Loucy (cell line): ENCODE data around the gene MSL1.

Experiments used
- H2AFZ ChIP-seq: fragments of 200-600 bp; sonication (generic); 2 replicates; pipeline ENCODE4 v1.6.0; 2016; ENCODE audit warnings: antibody characterized with exemption, mild to moderate bottlenecking, low read length, moderate library complexity
- H3F3A ChIP-seq: fragments of 200-600 bp; 2 replicates; pipeline ENCODE4 v1.6.0; 2016; ENCODE audit warnings: antibody characterized with exemption, low read depth, mild to moderate bottlenecking
- H3K27me3 ChIP-seq: fragments of 200-600 bp; sonication (generic); 2 replicates; pipeline ENCODE4 v1.6.1; 2014; ENCODE audit warnings: low read length, mild to moderate bottlenecking; ENCODE audit not compliant: insufficient read depth, poor library complexity, severe bottlenecking
- H3K36me3 ChIP-seq: fragments of 200-600 bp; sonication (generic); 2 replicates; pipeline ENCODE4 v1.6.1; 2016; ENCODE audit warnings: low read length; ENCODE audit not compliant: insufficient read depth
- H3K4me1 ChIP-seq: fragments of 200-600 bp; sonication (generic); 2 replicates; pipeline ENCODE4 v1.5.1; 2014; ENCODE audit warnings: low read length, mild to moderate bottlenecking; ENCODE audit not compliant: insufficient read depth, poor library complexity, severe bottlenecking
- H3K4me2 ChIP-seq: fragments of 200-600 bp; sonication (generic); 2 replicates; pipeline ENCODE4 v1.6.0; 2014; ENCODE audit warnings: antibody characterized with exemption, low read length, low read depth, mild to moderate bottlenecking; ENCODE audit not compliant: poor library complexity, severe bottlenecking
- H3K4me3 ChIP-seq: fragments of 200-600 bp; sonication (generic); 2 replicates; pipeline ENCODE4 v1.5.1; 2014; ENCODE audit warnings: low read length, mild to moderate bottlenecking, mixed read lengths; ENCODE audit not compliant: poor library complexity, severe bottlenecking
- H3K79me2 ChIP-seq: fragments of 200-600 bp; sonication (generic); 2 replicates; pipeline ENCODE4 v1.6.1; 2014; ENCODE audit warnings: low read length; ENCODE audit not compliant: insufficient read depth
- H3K9ac ChIP-seq: fragments of 200-600 bp; sonication (generic); 2 replicates; pipeline ENCODE4 v1.6.0; 2014; ENCODE audit warnings: mild to moderate bottlenecking, low read depth, low read length, moderate library complexity; ENCODE audit not compliant: poor library complexity, severe bottlenecking
- H3K9me2 ChIP-seq: fragments of 200-600 bp; sonication (generic); replicated peaks from 2 replicates; pipeline ENCODE4 v1.6.1; 2016; ENCODE audit warnings: low read depth, low read length, mixed read lengths
- H3K9me3 ChIP-seq: fragments of 200-600 bp; sonication (generic); 2 replicates; pipeline ENCODE4 v1.6.1; 2014; ENCODE audit warnings: mild to moderate bottlenecking, antibody characterized with exemption, low read length, low read depth; ENCODE audit not compliant: insufficient read depth
- H4K20me1 ChIP-seq: fragments of 200-600 bp; sonication (generic); 2 replicates; pipeline ENCODE4 v1.6.0; 2014; ENCODE audit warnings: antibody characterized with exemption, low read length, mild to moderate bottlenecking; ENCODE audit not compliant: insufficient read depth, poor library complexity, severe bottlenecking
- EZH2phosphoT487 ChIP-seq: fragments of 200-600 bp; IDR thresholded peaks from 2 replicates; pipeline ENCODE4 v1.6.1; 2018; ENCODE audit warnings: antibody characterized with exemption, mild to moderate bottlenecking, moderate library complexity, borderline replicate concordance
- TF ChIP-seq, protein P1 (sequence below): fragments of 200-600 bp; sonication (generic); conservative IDR thresholded peaks from 2 replicates; pipeline ENCODE4 v1.5.1; 2014; ENCODE audit warnings: mild to moderate bottlenecking, antibody characterized with exemption, low read length

MSL1 gene

DNA sequence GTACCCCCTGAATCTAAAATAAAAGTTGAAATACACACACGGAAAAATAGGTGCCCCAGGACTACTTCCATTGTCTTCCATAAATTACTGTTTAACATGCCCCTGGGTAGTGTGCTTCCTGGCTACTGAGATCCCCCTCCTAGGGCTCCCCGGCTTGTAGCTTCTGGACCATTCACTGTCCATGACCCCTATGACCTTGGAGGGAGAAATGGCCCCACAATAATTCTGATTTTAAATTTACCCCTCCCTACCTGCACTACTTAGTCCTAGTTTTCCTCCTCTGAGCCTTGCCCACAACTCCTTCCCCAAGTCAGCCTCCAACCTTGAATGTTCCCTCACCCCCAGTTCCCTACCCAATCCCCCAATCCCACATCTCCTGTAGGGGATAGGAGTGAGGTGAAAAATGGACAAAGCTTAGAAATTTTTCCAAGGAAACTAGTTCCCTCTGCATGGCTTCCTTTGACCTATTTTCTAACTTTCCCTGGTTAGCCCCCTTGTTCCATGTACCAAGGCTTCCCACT is 9.5 kb upstream of the MSL1 start:
- H2AFZ ChIP-seq = peak overlapping the region; percentile 87
- peak overlapping the region; percentile 89 for H3K4me2 ChIP-seq
- no peaks in the 10 kb centered on the region for H3F3A ChIP-seq
- no peaks in the 10 kb centered on the region for H3K9me2 ChIP-seq
- H4K20me1 ChIP-seq = no peaks in the 10 kb centered on the region
- TF ChIP-seq, protein P1, sequence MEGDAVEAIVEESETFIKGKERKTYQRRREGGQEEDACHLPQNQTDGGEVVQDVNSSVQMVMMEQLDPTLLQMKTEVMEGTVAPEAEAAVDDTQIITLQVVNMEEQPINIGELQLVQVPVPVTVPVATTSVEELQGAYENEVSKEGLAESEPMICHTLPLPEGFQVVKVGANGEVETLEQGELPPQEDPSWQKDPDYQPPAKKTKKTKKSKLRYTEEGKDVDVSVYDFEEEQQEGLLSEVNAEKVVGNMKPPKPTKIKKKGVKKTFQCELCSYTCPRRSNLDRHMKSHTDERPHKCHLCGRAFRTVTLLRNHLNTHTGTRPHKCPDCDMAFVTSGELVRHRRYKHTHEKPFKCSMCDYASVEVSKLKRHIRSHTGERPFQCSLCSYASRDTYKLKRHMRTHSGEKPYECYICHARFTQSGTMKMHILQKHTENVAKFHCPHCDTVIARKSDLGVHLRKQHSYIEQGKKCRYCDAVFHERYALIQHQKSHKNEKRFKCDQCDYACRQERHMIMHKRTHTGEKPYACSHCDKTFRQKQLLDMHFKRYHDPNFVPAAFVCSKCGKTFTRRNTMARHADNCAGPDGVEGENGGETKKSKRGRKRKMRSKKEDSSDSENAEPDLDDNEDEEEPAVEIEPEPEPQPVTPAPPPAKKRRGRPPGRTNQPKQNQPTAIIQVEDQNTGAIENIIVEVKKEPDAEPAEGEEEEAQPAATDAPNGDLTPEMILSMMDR = no peak
- no peak for TF ChIP-seq EZH2phosphoT487
- no peaks in the 10 kb centered on the region for H3K27me3 ChIP-seq
- H3K4me1 ChIP-seq = peaks cover 44% of the 10 kb centered on the region
- no peaks in the 10 kb centered on the region for H3K79me2 ChIP-seq
- H3K4me3 ChIP-seq = peak overlapping the region; percentile 69
- no peaks in the 10 kb centered on the region for H3K36me3 ChIP-seq
- H3K9me3 ChIP-seq = no peaks in the 10 kb centered on the region
- peak overlapping the region; percentile 69 for H3K9ac ChIP-seq

DNA sequence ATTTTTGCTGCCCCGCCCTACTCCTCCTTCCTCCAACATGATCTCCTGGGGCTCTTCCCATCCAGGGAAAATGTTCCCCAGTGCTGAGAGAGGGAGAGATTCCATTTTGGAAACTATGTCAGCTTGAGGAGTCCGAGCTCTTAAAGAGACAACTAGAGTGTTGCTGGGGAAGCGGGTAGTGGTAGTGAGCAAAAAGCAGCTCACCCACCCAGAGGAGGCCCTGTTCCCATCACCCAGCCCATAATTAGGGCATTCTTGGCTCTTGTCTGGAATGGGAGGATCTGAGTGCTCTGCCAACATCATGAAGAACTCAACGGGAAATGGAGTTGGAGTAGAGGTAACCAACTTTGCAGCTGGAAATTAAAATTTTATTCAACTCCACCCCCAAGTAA is 9.1 kb upstream of the MSL1 start:
- no peak overlapping the region for H3K4me3 ChIP-seq
- TF ChIP-seq, protein P1 = no peak
- no peak for TF ChIP-seq EZH2phosphoT487

DNA sequence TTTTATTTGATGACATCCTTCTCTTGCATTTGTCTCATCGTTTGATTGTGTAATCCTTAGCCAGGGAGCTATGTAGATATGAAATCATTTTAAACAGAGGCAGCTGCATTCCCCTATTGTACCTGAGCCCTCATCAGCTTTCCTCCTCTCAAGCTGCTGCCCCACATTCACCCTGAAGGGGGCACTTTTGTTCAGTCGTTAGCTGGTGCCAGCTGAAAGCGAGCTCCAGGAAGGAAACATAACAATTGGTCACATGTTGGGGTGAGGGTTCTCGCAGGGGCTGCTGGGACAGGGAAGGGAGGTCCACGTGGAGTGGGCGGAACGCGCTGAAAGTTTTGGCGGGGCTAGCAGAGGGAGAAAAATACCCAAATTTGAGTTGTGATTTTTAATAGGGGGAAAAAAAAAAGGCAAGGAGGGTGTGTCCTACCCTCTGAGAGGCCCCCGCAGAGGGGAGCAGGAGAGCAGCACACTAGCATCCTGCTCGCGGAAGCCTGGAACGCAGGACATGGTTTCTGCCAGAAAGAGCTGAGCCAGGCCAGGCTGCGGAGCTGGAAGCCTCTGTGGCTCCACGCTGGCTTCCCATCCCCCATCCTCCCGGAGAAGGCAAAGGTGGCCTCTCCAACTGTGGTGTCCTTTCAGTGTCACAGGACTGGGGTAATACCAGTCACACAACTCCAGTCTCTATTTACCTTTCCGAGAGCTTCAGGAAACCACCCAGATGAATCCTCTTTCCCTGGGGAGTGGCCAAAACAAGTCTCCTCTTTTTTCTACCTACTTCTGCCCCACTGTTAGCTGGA is 8.5 kb upstream of the MSL1 start:
- Histone ChIP-seq H3K9me2 (no peaks in the 10 kb centered on the region), H3K79me2 (no peaks in the 10 kb centered on the region), H3K36me3 (no peaks in the 10 kb centered on the region), H3K4me1 (peaks cover 42% of the 10 kb centered on the region), H3K4me2 (peak overlapping the region; percentile 89), H3F3A (no peaks in the 10 kb centered on the region; the same call in 1 of the 2 replicates), H3K27me3 (no peaks in the 10 kb centered on the region), H3K9ac (peak overlapping the region; percentile 83), H3K4me3 (peak overlapping the region; percentile 75), H2AFZ (peak overlapping the region; percentile 82), H3K9me3 (no peaks in the 10 kb centered on the region), H4K20me1 (no peaks in the 10 kb centered on the region)
- TF ChIP-seq, protein P1 = no peak; the same call in 1 of the 2 replicates
- TF ChIP-seq EZH2phosphoT487 = no peak

More for the DNA sequence above, 9.1 kb upstream of the MSL1 start:
- H3K9me3 ChIP-seq = no peaks in the 10 kb centered on the region
- no peaks in the 10 kb centered on the region for H4K20me1 ChIP-seq
- peak overlapping the region; percentile 69 for H3K9ac ChIP-seq
- peak overlapping the region; percentile 45 for H2AFZ ChIP-seq
- no peaks in the 10 kb centered on the region for H3F3A ChIP-seq
- H3K9me2 ChIP-seq = no peaks in the 10 kb centered on the region
- H3K79me2 ChIP-seq = no peaks in the 10 kb centered on the region
- H3K4me2 ChIP-seq = peak overlapping the region; percentile 89
- H3K27me3 ChIP-seq = no peaks in the 10 kb centered on the region
- H3K36me3 ChIP-seq = no peaks in the 10 kb centered on the region
- H3K4me1 ChIP-seq = peaks cover 40% of the 10 kb centered on the region
